GM21737 (cell line): ENCODE data around the gene ARFRP1.

Experiments
- ATAC-seq: cut with Tn5 transposase; IDR thresholded peaks from one replicate; pipeline ENCODE4 v1.9.1; 2021; ENCODE audit warnings: mild to moderate bottlenecking, moderate library complexity; ENCODE audit not compliant: unreplicated experiment

ARFRP1 gene

DNA sequence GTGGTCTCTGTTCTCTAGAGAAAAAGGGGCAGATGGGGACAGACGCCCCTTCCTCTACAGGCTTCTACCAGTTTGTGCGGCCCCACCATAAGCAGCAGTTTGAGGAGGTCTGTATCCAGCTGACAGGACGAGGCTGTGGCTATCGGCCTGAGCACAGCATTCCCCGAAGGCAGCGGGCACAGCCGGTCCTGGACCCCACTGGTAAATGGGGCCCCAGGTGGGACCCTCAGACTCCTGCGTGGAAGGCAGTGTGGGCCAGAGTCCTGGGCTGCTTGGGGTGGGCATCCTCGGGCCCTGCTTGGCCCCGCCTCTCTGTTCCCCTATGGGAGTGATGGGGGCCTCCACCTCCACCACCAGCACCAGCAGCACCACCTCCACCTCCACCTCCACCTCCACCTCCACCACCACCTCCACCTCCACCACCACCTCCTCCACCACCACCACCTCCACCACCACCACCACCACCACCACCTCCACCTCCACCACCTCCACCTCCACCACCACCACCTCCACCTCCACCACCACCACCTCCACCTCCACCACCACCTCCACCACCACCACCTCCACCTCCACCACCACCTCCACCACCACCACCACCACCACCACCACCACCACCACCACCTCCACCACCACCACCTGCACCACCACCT is 14.6 kb downstream of the ARFRP1 start:
- no peak for ATAC-seq

GRCh38 chr20:63692436-63693082 is 15.2 kb downstream of the ARFRP1 start:
- ATAC-seq: no peak

DNA sequence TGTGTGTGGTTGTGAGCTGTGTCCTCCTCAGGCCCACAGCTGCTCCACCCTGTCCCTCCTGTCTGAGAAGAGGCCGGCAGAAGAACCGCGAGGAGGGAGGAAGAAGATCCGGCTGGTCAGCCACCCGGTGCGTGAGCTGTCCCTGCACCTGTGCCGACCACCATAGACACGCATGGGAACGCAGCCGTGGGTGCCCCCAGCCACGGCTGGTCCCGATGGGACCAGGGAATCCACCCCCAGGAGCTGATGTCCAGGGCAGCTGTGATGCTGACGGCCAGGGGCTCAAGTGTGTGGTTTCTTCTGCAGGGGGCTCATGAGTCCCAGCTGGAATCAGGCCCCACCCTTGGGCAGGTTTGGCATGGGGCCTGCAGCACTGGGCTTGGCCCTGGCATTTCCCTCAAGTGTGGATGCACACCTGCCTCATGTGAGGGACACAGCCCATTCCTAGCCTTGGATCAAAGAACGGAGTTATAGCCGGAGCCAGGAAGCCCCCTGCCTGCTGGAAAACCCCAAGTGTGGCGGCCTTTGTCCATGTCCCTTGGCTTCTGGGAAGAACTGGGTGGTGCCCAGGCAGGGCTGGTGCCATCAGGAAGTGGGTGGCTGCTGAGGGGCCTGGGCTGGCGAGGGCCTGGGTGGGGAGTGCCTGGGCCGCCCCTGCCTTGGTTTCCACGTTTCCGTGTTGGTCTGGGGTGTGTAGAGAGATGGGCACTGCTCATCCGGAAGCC is 15.9 kb downstream of the ARFRP1 start:
- no peak for ATAC-seq

DNA sequence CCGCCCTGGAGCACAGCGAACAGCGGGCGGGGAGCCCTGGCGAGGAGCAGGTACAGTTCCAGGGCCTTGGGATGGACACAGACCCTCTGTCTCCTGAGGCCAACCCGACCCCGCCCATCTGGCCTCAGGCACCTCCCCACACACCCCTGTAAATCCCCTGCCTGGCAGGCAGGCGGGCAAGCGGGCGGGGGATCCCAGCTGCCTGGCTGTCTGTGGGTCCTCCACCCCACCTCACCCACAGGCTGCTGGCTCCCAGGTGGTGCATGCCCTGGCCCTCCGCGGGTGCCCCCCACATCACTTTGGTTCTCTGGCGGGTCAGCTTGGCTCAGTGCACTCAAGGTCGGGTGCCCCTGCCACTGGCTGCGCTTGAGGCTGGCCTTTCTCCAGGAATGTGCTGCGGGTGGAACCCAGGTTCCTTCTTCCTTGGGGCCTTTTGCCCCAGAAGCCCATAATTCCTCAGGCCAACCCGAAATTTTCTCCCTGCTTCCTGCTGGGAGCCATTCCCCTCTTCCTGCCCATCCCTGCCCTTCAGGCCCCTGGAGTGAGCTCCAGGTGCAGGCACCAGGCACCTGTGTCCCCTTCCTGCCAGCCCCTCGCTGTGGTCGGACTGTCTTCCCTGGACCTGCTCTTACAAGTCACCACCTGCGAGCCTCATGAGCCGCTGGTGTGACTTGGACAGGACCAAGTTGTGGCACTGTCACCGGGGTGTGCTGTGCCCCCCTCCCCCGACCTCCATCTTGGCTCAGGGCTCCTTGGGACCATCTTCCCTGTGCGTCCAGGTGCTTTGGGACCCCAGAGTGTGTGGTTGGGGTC is 16.7 kb downstream of the ARFRP1 start:
- no peak for ATAC-seq

DNA sequence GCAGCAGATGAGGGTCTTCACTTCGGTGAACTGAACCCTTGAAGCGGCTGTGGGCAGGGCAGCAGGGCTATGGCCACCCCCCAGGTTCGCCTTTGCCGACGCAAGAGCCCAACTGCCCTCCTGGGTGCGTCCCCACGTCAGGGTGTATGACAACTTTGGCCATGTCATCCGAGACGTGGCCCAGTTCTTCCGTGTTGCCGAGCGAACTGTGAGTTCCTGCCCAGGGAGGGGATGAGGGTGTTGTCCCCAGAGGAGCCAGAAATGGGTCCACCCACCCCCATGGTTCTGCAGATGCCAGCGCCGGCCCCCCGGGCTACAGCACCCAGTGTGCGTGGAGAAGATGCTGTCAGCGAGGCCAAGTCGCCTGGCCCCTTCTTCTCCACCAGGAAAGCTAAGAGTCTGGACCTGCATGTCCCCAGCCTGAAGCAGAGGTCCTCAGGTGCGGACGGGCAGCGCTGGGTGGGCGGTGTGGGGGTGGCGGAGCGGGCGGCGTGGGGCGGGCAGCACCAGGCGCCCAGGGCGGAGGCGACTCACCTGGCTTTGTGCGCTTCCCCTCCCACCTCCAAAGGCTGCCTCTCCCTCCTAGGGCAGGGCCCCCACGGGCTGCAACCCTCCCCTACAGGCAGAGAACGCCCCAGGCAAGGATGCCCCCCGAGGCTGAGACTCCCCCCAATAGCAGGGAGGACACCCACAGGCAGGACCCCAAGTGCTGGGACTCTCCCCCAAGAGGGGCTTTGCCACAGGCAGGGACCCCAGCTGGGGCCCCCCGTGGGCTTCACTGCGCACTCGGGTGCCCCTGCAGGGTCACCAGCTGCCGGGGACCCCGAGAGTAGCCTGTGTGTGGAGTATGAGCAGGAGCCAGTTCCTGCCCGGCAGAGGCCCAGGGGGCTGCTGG is 17.5 kb downstream of the ARFRP1 start:
- no peak for ATAC-seq

DNA sequence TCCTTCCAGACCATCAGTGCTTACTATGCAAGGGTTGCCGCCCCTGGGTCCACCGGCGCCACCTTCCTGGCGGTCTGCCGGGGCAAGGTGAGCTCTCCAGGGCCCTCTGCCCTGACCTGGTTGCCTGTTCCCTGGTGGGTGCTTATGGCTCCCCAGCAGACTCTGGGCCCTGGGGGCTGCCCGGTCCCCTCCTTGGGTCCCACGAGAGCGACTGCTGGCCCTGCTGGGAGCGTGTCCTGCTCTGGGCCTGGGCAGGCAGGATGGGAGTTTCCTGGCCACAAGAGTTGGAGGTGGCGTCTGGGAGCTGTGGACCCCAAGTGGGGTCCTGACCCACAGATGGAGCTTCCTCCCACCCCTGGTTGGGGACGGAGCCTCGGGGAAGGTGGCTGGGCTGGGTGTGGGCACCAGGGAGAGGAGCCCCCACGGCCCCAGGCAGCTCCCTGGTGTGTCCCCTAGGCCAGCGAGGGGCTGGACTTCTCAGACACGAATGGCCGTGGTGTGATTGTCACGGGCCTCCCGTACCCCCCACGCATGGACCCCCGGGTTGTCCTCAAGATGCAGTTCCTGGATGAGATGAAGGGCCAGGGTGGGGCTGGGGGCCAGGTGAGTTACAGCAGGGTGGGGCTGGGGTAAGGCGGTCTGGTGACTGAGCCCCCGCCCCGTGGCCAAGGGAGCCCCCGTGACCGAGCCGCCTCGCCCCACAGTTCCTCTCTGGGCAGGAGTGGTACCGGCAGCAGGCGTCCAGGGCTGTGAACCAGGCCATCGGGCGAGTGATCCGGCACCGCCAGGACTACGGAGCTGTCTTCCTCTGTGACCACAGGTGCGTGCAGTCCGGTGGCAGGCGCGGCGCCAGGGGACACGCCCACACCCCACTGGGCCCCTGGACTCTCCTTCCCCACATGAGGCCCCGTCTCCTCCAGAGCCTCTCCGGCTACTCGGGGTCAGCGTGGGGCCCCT is 18.5 kb downstream of the ARFRP1 start:
- ATAC-seq: no peak

DNA sequence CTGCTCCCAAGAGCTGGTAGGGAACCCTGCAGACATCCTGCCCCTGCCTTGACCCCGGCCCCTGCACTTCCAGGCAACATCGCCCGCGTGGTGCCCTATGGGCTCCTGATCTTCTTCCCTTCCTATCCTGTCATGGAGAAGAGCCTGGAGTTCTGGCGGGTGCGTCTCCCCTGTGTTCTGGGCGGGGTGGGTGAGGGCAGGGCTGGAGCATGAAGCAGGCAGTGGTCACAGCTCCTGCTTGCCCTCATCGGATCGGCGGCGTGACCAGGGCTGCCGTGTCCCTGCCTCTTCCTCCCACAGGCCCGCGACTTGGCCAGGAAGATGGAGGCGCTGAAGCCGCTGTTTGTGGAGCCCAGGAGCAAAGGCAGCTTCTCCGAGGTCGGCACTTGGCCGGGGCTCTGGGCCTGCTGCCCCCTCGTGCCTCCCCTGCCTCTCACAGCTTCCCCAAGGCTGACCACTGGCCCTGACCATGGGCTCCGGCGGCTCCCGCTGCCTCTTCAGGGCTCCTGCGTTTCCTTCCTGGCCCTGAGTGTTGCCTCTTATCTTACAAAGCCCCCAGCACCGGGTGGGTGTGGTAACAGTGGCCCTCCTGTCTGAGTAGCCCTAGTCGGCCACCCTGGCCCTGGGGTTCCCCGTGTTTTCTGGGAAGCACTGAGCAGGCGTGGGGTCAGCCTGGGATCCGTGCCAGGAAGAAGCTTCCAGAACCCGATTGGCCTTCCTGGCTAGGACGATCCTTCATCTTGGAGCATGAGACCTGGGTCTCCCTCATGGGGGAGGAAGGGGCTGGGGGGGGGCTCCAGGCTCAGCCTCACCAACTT is 19.3 kb downstream of the ARFRP1 start:
- ATAC-seq: no peak

GRCh38 chr20:63687419-63688178 is 20.2 kb downstream of the ARFRP1 start:
- ATAC-seq: no peak

GRCh38 chr20:63686492-63687321 is 21.1 kb downstream of the ARFRP1 start:
- ATAC-seq: no peak

DNA sequence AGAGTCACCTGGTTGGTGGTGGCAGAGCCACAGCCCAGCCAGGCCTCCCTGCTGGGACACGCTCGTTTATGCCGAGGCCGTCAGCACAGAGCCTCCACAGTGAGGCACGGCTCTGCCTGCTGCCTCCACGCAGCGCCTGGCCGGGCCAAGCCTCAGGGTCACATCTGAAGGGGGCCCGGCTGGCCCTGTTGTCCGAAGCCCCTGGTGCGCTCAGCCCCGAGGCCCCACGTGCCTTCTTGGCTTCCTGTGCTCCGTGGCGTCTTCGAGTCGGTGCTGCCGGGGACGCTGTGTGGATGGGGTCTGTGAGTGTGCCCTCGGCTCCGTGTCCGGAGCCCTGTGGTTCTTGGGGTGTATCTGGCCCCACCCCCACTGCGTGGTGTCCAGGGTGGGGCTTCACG is 21.7 kb downstream of the ARFRP1 start:
- no peak for ATAC-seq

DNA sequence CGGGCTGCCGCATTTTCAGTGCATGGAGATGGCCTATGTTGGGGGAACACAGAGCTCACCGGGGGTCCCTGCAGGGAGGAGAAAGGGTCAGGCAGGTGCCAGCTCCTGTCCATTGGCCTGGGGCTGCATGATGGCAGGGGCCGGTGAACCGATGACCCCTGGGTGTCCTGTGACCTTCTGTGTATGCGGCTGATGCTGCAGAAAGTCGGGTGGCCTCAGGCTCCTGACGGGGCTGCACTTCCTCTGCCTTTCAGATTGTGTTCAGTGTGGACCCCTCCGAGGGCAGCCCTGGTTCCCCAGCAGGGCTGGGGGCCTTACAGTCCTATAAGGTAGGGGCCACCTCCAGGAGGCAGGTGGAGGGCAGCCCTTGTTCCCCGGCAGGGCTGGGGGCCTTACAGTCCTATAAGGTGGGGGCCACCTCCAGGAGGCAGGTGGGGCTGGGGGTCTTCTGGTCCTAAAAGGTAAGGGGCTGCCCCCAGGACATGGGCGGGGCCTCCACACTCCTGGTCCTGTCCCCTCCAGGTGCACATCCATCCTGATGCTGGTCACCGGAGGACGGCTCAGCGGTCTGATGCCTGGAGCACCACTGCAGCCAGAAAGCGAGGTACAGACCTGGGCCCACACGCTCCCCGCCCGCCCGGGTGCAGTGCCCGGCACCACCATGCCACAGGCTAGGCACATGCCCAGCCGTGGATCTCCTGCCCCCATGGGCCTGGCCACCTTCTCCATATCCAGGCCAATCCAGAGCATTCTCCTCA is 22.3 kb downstream of the ARFRP1 start:
- ATAC-seq: no peak

DNA sequence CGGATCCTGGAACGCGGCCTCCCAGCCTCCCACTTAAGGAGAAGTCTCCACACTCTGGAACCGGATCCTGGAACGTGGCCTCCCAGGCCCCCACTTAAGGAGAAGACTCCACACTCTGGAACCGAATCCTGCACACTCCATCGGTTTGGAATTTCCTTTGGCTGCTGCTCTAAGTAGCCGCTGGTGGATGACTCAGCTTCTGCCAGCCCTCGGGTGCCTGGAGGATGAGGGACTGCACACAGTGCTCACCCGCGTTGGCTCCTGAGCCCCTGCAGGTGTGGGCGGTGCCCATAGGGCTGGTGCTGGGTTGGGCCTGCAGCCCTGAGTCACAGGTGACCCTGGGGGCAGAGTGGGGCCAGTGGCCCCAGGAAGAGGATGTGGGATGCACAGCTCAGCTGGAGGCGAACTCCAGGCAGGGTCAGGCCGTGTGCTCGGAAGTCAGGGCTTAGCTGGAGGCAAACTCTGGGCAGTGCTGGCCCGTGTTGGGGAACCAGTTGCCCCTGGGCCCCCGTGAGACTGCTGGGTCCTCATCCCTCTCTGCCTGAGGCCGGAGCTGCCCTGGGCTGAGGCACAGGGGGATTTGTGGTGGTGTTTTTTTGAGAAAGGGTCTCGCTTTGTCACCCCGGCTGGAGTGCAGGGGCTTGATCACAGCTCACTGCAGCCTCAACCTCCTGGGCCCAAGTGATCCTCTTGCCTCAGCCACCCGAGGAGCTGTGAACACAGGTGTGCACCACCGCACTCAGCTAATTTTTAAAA is 25.2 kb downstream of the ARFRP1 start:
- ATAC-seq: no peak

DNA sequence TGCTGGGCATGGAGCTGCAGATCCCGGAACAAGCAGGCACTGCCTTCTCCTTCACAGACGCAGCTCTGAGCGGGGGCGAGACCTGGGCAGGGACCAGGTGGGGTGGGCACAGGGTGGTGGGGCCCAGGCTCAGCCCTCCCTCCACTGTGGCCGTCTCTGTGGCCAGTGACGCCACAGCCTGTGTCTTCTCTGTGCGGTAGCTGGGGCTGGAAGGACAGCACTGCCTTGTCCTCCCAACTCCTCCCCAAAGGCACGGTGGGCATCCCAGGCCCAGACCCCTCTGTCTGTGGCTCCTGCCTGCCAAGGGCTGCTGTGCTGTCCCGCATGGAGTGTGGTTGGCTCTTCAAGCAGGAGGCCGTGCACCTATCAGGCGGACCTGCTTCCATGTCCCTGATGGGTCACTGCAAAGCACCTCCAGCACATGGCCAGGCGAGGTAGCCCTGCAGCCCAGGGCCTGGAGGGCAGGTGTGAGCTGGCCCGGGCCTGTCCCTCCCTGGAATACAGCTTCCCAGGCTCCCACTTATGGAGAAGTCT is 26.1 kb downstream of the ARFRP1 start:
- ATAC-seq: no peak

- no peak for ATAC-seq
Measured at GRCh38 chr20:63680857-63681608, 26.7 kb downstream of the ARFRP1 start.
